Loucy (cell line): ENCODE measurements around the gene MAPRE2.

Experiments used
- H2AFZ ChIP-seq: fragments of 200-600 bp; sonication (generic); 2 replicates; pipeline ENCODE4 v1.6.0; 2016; ENCODE audit warnings: antibody characterized with exemption, mild to moderate bottlenecking, low read length, moderate library complexity
- H3F3A ChIP-seq: fragments of 200-600 bp; 2 replicates; pipeline ENCODE4 v1.6.0; 2016; ENCODE audit warnings: antibody characterized with exemption, low read depth, mild to moderate bottlenecking
- H3K27me3 ChIP-seq: fragments of 200-600 bp; sonication (generic); 2 replicates; pipeline ENCODE4 v1.6.1; 2014; ENCODE audit warnings: low read length, mild to moderate bottlenecking; ENCODE audit not compliant: insufficient read depth, poor library complexity, severe bottlenecking
- H3K36me3 ChIP-seq: fragments of 200-600 bp; sonication (generic); 2 replicates; pipeline ENCODE4 v1.6.1; 2016; ENCODE audit warnings: low read length; ENCODE audit not compliant: insufficient read depth
- H3K4me1 ChIP-seq: fragments of 200-600 bp; sonication (generic); 2 replicates; pipeline ENCODE4 v1.5.1; 2014; ENCODE audit warnings: low read length, mild to moderate bottlenecking; ENCODE audit not compliant: insufficient read depth, poor library complexity, severe bottlenecking
- H3K4me2 ChIP-seq: fragments of 200-600 bp; sonication (generic); 2 replicates; pipeline ENCODE4 v1.6.0; 2014; ENCODE audit warnings: antibody characterized with exemption, low read length, low read depth, mild to moderate bottlenecking; ENCODE audit not compliant: poor library complexity, severe bottlenecking
- H3K4me3 ChIP-seq: fragments of 200-600 bp; sonication (generic); 2 replicates; pipeline ENCODE4 v1.5.1; 2014; ENCODE audit warnings: low read length, mild to moderate bottlenecking, mixed read lengths; ENCODE audit not compliant: poor library complexity, severe bottlenecking
- H3K79me2 ChIP-seq: fragments of 200-600 bp; sonication (generic); 2 replicates; pipeline ENCODE4 v1.6.1; 2014; ENCODE audit warnings: low read length; ENCODE audit not compliant: insufficient read depth
- H3K9ac ChIP-seq: fragments of 200-600 bp; sonication (generic); 2 replicates; pipeline ENCODE4 v1.6.0; 2014; ENCODE audit warnings: mild to moderate bottlenecking, low read depth, low read length, moderate library complexity; ENCODE audit not compliant: poor library complexity, severe bottlenecking
- H3K9me2 ChIP-seq: fragments of 200-600 bp; sonication (generic); replicated peaks from 2 replicates; pipeline ENCODE4 v1.6.1; 2016; ENCODE audit warnings: low read depth, low read length, mixed read lengths
- H3K9me3 ChIP-seq: fragments of 200-600 bp; sonication (generic); 2 replicates; pipeline ENCODE4 v1.6.1; 2014; ENCODE audit warnings: mild to moderate bottlenecking, antibody characterized with exemption, low read length, low read depth; ENCODE audit not compliant: insufficient read depth
- H4K20me1 ChIP-seq: fragments of 200-600 bp; sonication (generic); 2 replicates; pipeline ENCODE4 v1.6.0; 2014; ENCODE audit warnings: antibody characterized with exemption, low read length, mild to moderate bottlenecking; ENCODE audit not compliant: insufficient read depth, poor library complexity, severe bottlenecking
- CTCF ChIP-seq: fragments of 200-600 bp; sonication (generic); conservative IDR thresholded peaks from 2 replicates; pipeline ENCODE4 v1.5.1; 2014; ENCODE audit warnings: mild to moderate bottlenecking, antibody characterized with exemption, low read length
- EZH2phosphoT487 ChIP-seq: fragments of 200-600 bp; IDR thresholded peaks from 2 replicates; pipeline ENCODE4 v1.6.1; 2018; ENCODE audit warnings: antibody characterized with exemption, mild to moderate bottlenecking, moderate library complexity, borderline replicate concordance

MAPRE2 gene

GRCh38 chr18:35085450-35086380, 44.5 kb downstream of the MAPRE2 start:
- TF ChIP-seq EZH2phosphoT487: no peak
- no peak for TF ChIP-seq CTCF
- H3F3A ChIP-seq: no peaks in the 10 kb centered on the region
- H3K4me1 ChIP-seq: no peaks in the 10 kb centered on the region
- no peak overlapping the region for H3K4me3 ChIP-seq
- H3K9me3 ChIP-seq: no peaks in the 10 kb centered on the region
- peaks cover 3% of the 10 kb centered on the region for H4K20me1 ChIP-seq
- peaks cover 6% of the 10 kb centered on the region; the same call in 1 of the 2 replicates for H3K36me3 ChIP-seq
- no peaks in the 10 kb centered on the region for H3K9me2 ChIP-seq
- no peaks in the 10 kb centered on the region for H3K27me3 ChIP-seq
- H3K79me2 ChIP-seq: peaks cover 30% of the 10 kb centered on the region
- H3K9ac ChIP-seq: no peak overlapping the region
- H3K4me2 ChIP-seq: no peak overlapping the region
- no peak overlapping the region for H2AFZ ChIP-seq

DNA sequence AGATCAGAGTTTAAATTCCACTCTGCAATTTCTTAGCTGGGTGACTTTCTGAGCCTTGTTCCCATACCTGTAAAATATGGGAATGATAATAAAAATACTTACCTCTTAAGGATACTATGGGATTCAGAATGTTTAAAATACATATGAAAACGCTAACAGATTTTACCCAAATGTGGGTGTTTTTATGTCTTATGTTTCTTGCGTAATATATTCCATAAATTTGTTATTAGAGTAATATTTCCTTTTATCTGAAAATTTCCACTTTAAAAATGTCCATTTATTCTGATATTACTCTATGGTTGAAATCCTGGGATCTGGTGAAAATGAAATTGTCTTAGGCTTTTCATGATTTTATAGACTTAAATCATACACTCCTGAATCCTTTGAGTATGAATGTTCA, 45.5 kb downstream of the MAPRE2 start:
- H3K4me1 ChIP-seq: no peaks in the 10 kb centered on the region
- TF ChIP-seq CTCF (no peak), EZH2phosphoT487 (no peak)
- H3K27me3 ChIP-seq: no peaks in the 10 kb centered on the region
- H4K20me1 ChIP-seq: peaks cover 3% of the 10 kb centered on the region
- H3K9me2 ChIP-seq: no peaks in the 10 kb centered on the region
- H3K79me2 ChIP-seq: peaks cover 21% of the 10 kb centered on the region
- H3K36me3 ChIP-seq: peaks cover 2% of the 10 kb centered on the region; the same call in 1 of the 2 replicates
- H3K4me3 ChIP-seq: no peak overlapping the region
- H2AFZ ChIP-seq: no peak overlapping the region
- no peak overlapping the region for H3K9ac ChIP-seq
- H3K9me3 ChIP-seq: no peaks in the 10 kb centered on the region
- no peaks in the 10 kb centered on the region for H3F3A ChIP-seq
- no peak overlapping the region for H3K4me2 ChIP-seq

DNA sequence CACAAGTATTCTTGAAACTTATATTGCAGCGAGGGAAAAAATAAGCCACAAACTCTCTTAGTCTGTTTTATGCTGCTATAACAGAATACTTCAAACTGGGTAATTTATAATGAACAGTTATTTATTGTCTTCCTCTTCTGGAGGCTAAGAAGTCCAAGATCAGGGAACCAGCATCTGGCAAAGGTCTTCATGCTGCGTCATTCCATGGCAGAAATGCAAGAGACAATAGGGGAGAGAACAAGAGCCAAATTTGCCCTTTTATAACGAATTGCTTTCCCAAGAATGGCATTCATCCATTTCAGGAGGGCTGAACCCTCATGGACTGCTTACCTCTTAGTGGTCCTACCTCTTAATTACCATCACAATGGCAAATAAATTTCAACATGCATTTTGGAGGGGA, 46.5 kb downstream of the MAPRE2 start:
- peaks cover 2% of the 10 kb centered on the region; the same call in 1 of the 2 replicates for H3K36me3 ChIP-seq
- no peaks in the 10 kb centered on the region for H3K4me1 ChIP-seq
- no peaks in the 10 kb centered on the region for H3K9me3 ChIP-seq
- no peak overlapping the region for H3K4me3 ChIP-seq
- TF ChIP-seq EZH2phosphoT487 (no peak), CTCF (no peak)
- peaks cover 3% of the 10 kb centered on the region for H4K20me1 ChIP-seq
- H3F3A ChIP-seq: no peaks in the 10 kb centered on the region
- H3K9ac ChIP-seq: no peak overlapping the region
- peaks cover 23% of the 10 kb centered on the region for H3K79me2 ChIP-seq
- no peak overlapping the region for H2AFZ ChIP-seq
- no peaks in the 10 kb centered on the region for H3K9me2 ChIP-seq
- no peak overlapping the region for H3K4me2 ChIP-seq
- H3K27me3 ChIP-seq: no peaks in the 10 kb centered on the region
